Neuronal stem cell (in vitro differentiated cells): Measurements from ENCODE around the gene LIFR.
A peak's percentile ranks its signal among the peaks of the same experiment; 100 is the strongest.

Source experiments
- DNase-seq: peaks from one replicate; pipeline ENCODE4 v3.0.0-alpha.2; 2013; ENCODE audit warnings: low spot score
- H2AFZ ChIP-seq: one replicate; pipeline ENCODE4 v1.6.1; 2013; ENCODE audit warnings: mild to moderate bottlenecking, low read length, inconsistent platforms
- H2AK5ac ChIP-seq: 2 replicates; pipeline ENCODE4 v1.6.1; 2013; ENCODE audit warnings: low read depth, mild to moderate bottlenecking, inconsistent platforms, low read length, moderate library complexity, mixed read lengths
- H2BK120ac ChIP-seq: 2 replicates; pipeline ENCODE4 v1.6.1; 2013; ENCODE audit warnings: low read depth, mild to moderate bottlenecking, inconsistent platforms, low read length, moderate library complexity, mixed read lengths
- H2BK12ac ChIP-seq: one replicate; pipeline ENCODE4 v1.6.1; 2013; ENCODE audit warnings: low read length, inconsistent platforms
- H2BK15ac ChIP-seq: 2 replicates; pipeline ENCODE4 v1.6.1; 2013; ENCODE audit warnings: mild to moderate bottlenecking, low read length, inconsistent platforms, mixed read lengths
- H2BK5ac ChIP-seq: one replicate; pipeline ENCODE4 v1.6.1; 2013; ENCODE audit warnings: inconsistent platforms, mild to moderate bottlenecking, low read length, moderate library complexity
- H3K14ac ChIP-seq: one replicate; pipeline ENCODE4 v1.6.1; 2013; ENCODE audit warnings: low read length, inconsistent platforms
- H3K18ac ChIP-seq: 2 replicates; pipeline ENCODE4 v1.6.1; 2013; ENCODE audit warnings: low read length, inconsistent platforms
- H3K23ac ChIP-seq: 2 replicates; pipeline ENCODE4 v1.6.1; 2013; ENCODE audit warnings: low read depth, mild to moderate bottlenecking, mixed read lengths, low read length, inconsistent platforms; ENCODE audit not compliant: poor library complexity
- H3K27ac ChIP-seq: replicated peaks from 3 replicates; pipeline ENCODE4 v1.5.1; 2013; ENCODE audit warnings: low read length, inconsistent platforms
- H3K27me3 ChIP-seq, 3 experiments: 2 replicates each; pipeline ENCODE4 v1.6.1; 2013; ENCODE audit warnings: low read length in 3 of 3, mild to moderate bottlenecking in 2 of 3, inconsistent platforms in 1 of 3, low read depth in 1 of 3, mixed read lengths in 1 of 3, moderate library complexity in 1 of 3; ENCODE audit not compliant: control insufficient read depth in 3 of 3, insufficient read depth in 3 of 3
- H3K36me3 ChIP-seq, 2 donors: replicated peaks in 1 of 2; 2 replicates each; pipeline ENCODE4 v1.6.1; 2013; ENCODE audit warnings: low read length in 2 of 2; ENCODE audit not compliant: control insufficient read depth in 2 of 2, insufficient read depth in 2 of 2
- H3K4ac ChIP-seq: 2 replicates; pipeline ENCODE4 v1.6.1; 2013; ENCODE audit warnings: inconsistent platforms, mild to moderate bottlenecking, low read length, moderate library complexity
- H3K4me1 ChIP-seq, 2 donors: 1 replicate in 1 of 2; 2 replicates in 1 of 2; pipeline ENCODE4 v1.6.1; 2013; ENCODE audit warnings: low read length in 2 of 2, low read depth in 1 of 2; ENCODE audit not compliant: control insufficient read depth in 2 of 2, insufficient read depth in 1 of 2
- H3K4me2 ChIP-seq: one replicate; pipeline ENCODE4 v1.6.1; 2013; ENCODE audit warnings: mild to moderate bottlenecking, low read length, inconsistent platforms; ENCODE audit not compliant: insufficient read depth, poor library complexity, severe bottlenecking
- H3K4me3 ChIP-seq, 2 donors: 2 replicates each; pipeline ENCODE4 v1.5.1; 2013; ENCODE audit warnings: low read length in 2 of 2, mild to moderate bottlenecking in 2 of 2, inconsistent platforms in 1 of 2, moderate library complexity in 1 of 2
- H3K79me1 ChIP-seq: one replicate; pipeline ENCODE4 v1.6.1; 2013; ENCODE audit warnings: low read depth, mild to moderate bottlenecking, inconsistent platforms, low read length, moderate library complexity
- H3K9ac ChIP-seq: one replicate; pipeline ENCODE4 v1.6.1; 2013; ENCODE audit warnings: mild to moderate bottlenecking, low read depth, low read length, inconsistent platforms; ENCODE audit not compliant: poor library complexity
- H3K9me3 ChIP-seq, 2 donors: replicated peaks in 1 of 2; 2 replicates each; pipeline versions ENCODE3 to v1.6.1; 2013; ENCODE audit warnings: low read length in 2 of 2, mild to moderate bottlenecking in 2 of 2, inconsistent platforms in 1 of 2, low read depth in 1 of 2, mixed read lengths in 1 of 2, moderate library complexity in 1 of 2; ENCODE audit not compliant: control insufficient read depth in 2 of 2, insufficient read depth in 1 of 2
- H4K8ac ChIP-seq: one replicate; pipeline ENCODE4 v1.6.1; 2013; ENCODE audit warnings: low read depth, mild to moderate bottlenecking, inconsistent platforms, low read length, moderate library complexity
- H4K91ac ChIP-seq: one replicate; pipeline ENCODE4 v1.6.1; 2013; ENCODE audit warnings: low read length, low read depth, mild to moderate bottlenecking, inconsistent platforms; ENCODE audit not compliant: poor library complexity
- WGBS, 2 donors: extraction: QIAGEN DNeasy Blood & Tissue Kit; methylation state at CpG; one replicate each; pipeline ENCODE4 v1.1.7; 2013; ENCODE audit warnings: missing lambda C conversion rate in 2 of 2, mixed read lengths in 1 of 2; ENCODE audit not compliant: insufficient read length in 2 of 2, insufficient replicate concordance in 1 of 2; ENCODE audit errors: extremely low coverage in 2 of 2; 5-methylcytosine and 5-hydroxymethylcytosine counted together

LIFR gene

GRCh38 chr5:38445374-38446028 lies 110.9 kb downstream of the LIFR start:
- DNase-seq, result no peak
- peak overlapping the region; percentile 69 for H3K23ac ChIP-seq
- no peaks in the 10 kb centered on the region for H3K9me3 ChIP-seq
- H2AFZ ChIP-seq, result peak overlapping the region; percentile 1
- H3K4me3 ChIP-seq, result no peak overlapping the region
- no peak overlapping the region for H3K27ac ChIP-seq
- peak overlapping the region; percentile 77 for H3K18ac ChIP-seq
- no peaks in the 10 kb centered on the region for H3K27me3 ChIP-seq
- no peaks in the 10 kb centered on the region for H3K36me3 ChIP-seq
- no peak overlapping the region for H3K14ac ChIP-seq
- H3K4me2 ChIP-seq, result no peak overlapping the region
- H3K4me1 ChIP-seq, result no peaks in the 10 kb centered on the region
- no peaks in the 10 kb centered on the region for H3K79me1 ChIP-seq
- H2AK5ac ChIP-seq, result no peak overlapping the region
- no peak overlapping the region for H3K9ac ChIP-seq
- no peak overlapping the region for H4K91ac ChIP-seq
- no peak overlapping the region for H4K8ac ChIP-seq
- peak overlapping the region; percentile 13 for H2BK120ac ChIP-seq
- H2BK12ac ChIP-seq, result no peak overlapping the region
- H2BK15ac ChIP-seq, result no peak overlapping the region
- H2BK5ac ChIP-seq, result no peak overlapping the region
- WGBS, 2 donors, result no CpG with 5 or more reads among the region's 24 CpGs
- no peak overlapping the region for H3K4ac ChIP-seq

GRCh38 chr5:38443390-38443789 lies 113.1 kb downstream of the LIFR start:
- Histone ChIP-seq H2BK5ac (no peak overlapping the region), H3K9ac (no peak overlapping the region), H3K4me3 (no peak overlapping the region), H2BK15ac (no peak overlapping the region), H4K8ac (no peak overlapping the region), H3K4me2 (no peak overlapping the region), H2BK120ac (no peak overlapping the region), H3K79me1 (no peaks in the 10 kb centered on the region), H3K27ac (no peak overlapping the region), H3K23ac (no peak overlapping the region), H3K18ac (no peak overlapping the region), H3K4me1 (no peaks in the 10 kb centered on the region), H3K36me3 (no peaks in the 10 kb centered on the region), H3K27me3 (no peaks in the 10 kb centered on the region), H3K9me3 (no peaks in the 10 kb centered on the region), H2BK12ac (no peak overlapping the region), H4K91ac (no peak overlapping the region), H3K4ac (no peak overlapping the region), H3K14ac (no peak overlapping the region), H2AK5ac (no peak overlapping the region), H2AFZ (no peak overlapping the region)
- WGBS, 2 donors, result no CpG with 5 or more reads among the region's 7 CpGs
- no peak for DNase-seq

- no peaks in the 10 kb centered on the region for H3K27me3 ChIP-seq
- H3K9me3 ChIP-seq, result no peaks in the 10 kb centered on the region
- H3K36me3 ChIP-seq, result no peaks in the 10 kb centered on the region
- H4K8ac ChIP-seq, result no peak overlapping the region
- H3K4me2 ChIP-seq, result no peak overlapping the region
- H2AK5ac ChIP-seq, result no peak overlapping the region
- no peaks in the 10 kb centered on the region for H3K4me1 ChIP-seq
- no peak overlapping the region for H4K91ac ChIP-seq
- H2BK5ac ChIP-seq, result no peak overlapping the region
- no peak overlapping the region for H3K4ac ChIP-seq
- H3K27ac ChIP-seq, result no peak overlapping the region
- no peak overlapping the region for H2BK15ac ChIP-seq
- no peak for DNase-seq
- H3K79me1 ChIP-seq, result no peaks in the 10 kb centered on the region
- no peak overlapping the region for H2BK12ac ChIP-seq
- H3K14ac ChIP-seq, result no peak overlapping the region
- H2BK120ac ChIP-seq, result no peak overlapping the region
- H3K4me3 ChIP-seq, result no peak overlapping the region
- H3K9ac ChIP-seq, result no peak overlapping the region
- WGBS, 2 donors, result 100% methylated on average over 2 of the region's 2 CpGs; no CpG with 5 or more reads in 1 of the 2 donors
- H3K18ac ChIP-seq, result no peak overlapping the region
- H2AFZ ChIP-seq, result no peak overlapping the region
- no peak overlapping the region for H3K23ac ChIP-seq
Measured at GRCh38 chr5:38442247-38442573, 114.2 kb downstream of the LIFR start.

GRCh38 chr5:38441453-38442246 lies 114.8 kb downstream of the LIFR start:
- Histone ChIP-seq H3K9me3 (no peaks in the 10 kb centered on the region), H3K4ac (no peak overlapping the region), H2BK5ac (no peak overlapping the region), H3K14ac (no peak overlapping the region), H2AFZ (peak overlapping the region; percentile 21), H3K27ac (no peak overlapping the region), H2BK15ac (no peak overlapping the region), H2AK5ac (no peak overlapping the region), H4K91ac (no peak overlapping the region), H3K79me1 (no peaks in the 10 kb centered on the region), H3K4me3 (no peak overlapping the region), H3K23ac (no peak overlapping the region), H2BK12ac (no peak overlapping the region), H2BK120ac (no peak overlapping the region), H3K9ac (no peak overlapping the region), H3K27me3 (no peaks in the 10 kb centered on the region), H3K4me1 (peaks cover 0 to 2% of the 10 kb centered on the region in 2 donors), H3K18ac (no peak overlapping the region), H4K8ac (no peak overlapping the region), H3K36me3 (no peaks in the 10 kb centered on the region), H3K4me2 (no peak overlapping the region)
- WGBS, 2 donors, result no CpG with 5 or more reads among the region's 9 CpGs
- peak; percentile 86 for DNase-seq
